HG02798 (cell line): Measurements from ENCODE around the gene WBP2.

ENCODE experiments used
- ATAC-seq: cut with Tn5 transposase; IDR thresholded peaks from one replicate; pipeline ENCODE4 v1.9.1; 2021; ENCODE audit warnings: mild to moderate bottlenecking; ENCODE audit not compliant: unreplicated experiment, poor library complexity

The WBP2 gene

DNA sequence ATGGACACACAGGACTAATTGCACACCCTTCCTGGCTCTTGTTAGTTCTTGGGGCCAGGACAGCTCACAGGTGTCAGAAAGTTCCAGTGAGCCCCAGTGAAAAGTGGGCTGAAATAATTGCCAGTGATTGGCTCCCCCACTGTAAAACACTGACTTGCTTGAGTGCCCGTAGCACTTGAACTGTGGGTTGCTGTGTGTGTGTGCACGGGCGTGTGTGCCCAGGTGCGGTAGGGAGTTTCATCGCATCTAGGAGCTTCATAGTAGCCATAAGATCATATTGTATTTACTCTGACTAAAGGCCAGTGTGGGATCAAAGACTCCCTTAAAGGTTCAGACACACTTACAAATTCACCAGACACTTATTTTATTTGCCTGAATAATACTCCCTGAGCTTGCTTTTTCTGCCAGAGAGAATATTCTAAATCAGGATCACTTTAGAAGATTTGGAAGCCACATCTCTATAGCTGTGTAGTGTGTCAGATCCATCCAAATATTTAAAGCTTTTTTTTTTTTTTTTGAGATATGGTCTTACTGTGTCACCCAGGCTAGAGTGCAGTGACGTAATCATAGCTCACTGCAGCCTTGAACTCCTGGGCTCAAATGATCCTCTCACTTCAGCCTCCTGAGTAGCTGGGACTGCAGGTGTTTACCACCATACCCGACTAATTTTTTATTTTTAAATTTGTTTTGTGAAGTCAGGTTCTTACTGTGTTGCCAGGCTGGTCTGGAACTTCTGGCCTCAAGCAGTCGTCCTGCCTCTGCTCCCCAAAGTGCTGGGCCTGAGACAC is 59.1 kb downstream of the WBP2 start:
- no peak for ATAC-seq
